HS-5 (cell line): ENCODE data around the gene RIMOC1.
"Not testable (repeated sequence)": the region's sequence is repeated elsewhere in the genome, so short reads cannot be mapped to it uniquely, and the experiment has no call there.

Source experiments
- DNase-seq: peaks from one replicate; pipeline ENCODE4 v3.0.0-alpha.2; 2012; ENCODE audit warnings: low read depth

RIMOC1 gene

GRCh38 chr5:41891066-41891707 lies 13.0 kb upstream of the RIMOC1 start:
- no peak for DNase-seq

- DNase-seq, result no peak
Measured at GRCh38 chr5:41892031-41892430, 12.1 kb upstream of the RIMOC1 start.

GRCh38 chr5:41893074-41893851 lies 10.9 kb upstream of the RIMOC1 start:
- DNase-seq, result no peak

GRCh38 chr5:41896230-41896629 lies 7.9 kb upstream of the RIMOC1 start:
- DNase-seq, result no peak

- DNase-seq, result no peak
Measured at GRCh38 chr5:41903382-41903891, 707 bp upstream of the RIMOC1 start.

GRCh38 chr5:41906151-41906550 lies 2.0 kb downstream of the RIMOC1 start:
- DNase-seq, result no peak

GRCh38 chr5:41908374-41909079 lies 4.4 kb downstream of the RIMOC1 start:
- DNase-seq, result peak; percentile 28

GRCh38 chr5:41918105-41918504 lies 14.0 kb downstream of the RIMOC1 start:
- DNase-seq, result no peak

- DNase-seq, result no peak
Measured at GRCh38 chr5:41921166-41921565, 17.0 kb downstream of the RIMOC1 start.

GRCh38 chr5:41921874-41922273 lies 17.7 kb downstream of the RIMOC1 start:
- DNase-seq, result no peak

GRCh38 chr5:41924526-41924871 lies 20.4 kb downstream of the RIMOC1 start:
- no peak for DNase-seq

GRCh38 chr5:41924872-41925554 lies 20.9 kb downstream of the RIMOC1 start, which contains the start of gene FBXO4:
FBXO4 (plus strand) TSS chr5:41925281; CDS start chr5:41925310, 29 bp downstream.
- DNase-seq, result no peak

- no peak for DNase-seq
Measured at GRCh38 chr5:41925555-41925951, 21.4 kb downstream of the RIMOC1 start.

GRCh38 chr5:41927604-41928003 lies 23.5 kb downstream of the RIMOC1 start:
- DNase-seq, result no peak

- no peak for DNase-seq
Measured at GRCh38 chr5:41929035-41929434, 24.9 kb downstream of the RIMOC1 start.

GRCh38 chr5:41932770-41933169 lies 28.6 kb downstream of the RIMOC1 start:
- no peak for DNase-seq

GRCh38 chr5:41935544-41935943 lies 31.4 kb downstream of the RIMOC1 start:
- DNase-seq, result no peak

- DNase-seq, result no peak
Measured at GRCh38 chr5:41940641-41941040, 36.5 kb downstream of the RIMOC1 start.

- DNase-seq, result not testable (repeated sequence)
Measured at GRCh38 chr5:41945332-41945955, 41.3 kb downstream of the RIMOC1 start.

GRCh38 chr5:41951224-41951623 lies 47.1 kb downstream of the RIMOC1 start:
- no peak for DNase-seq
